Heart left ventricle (tissue), 16 donors: ENCODE data around the gene FAM83E. TPM values are rescaled to one million over a fixed set of nuclear protein-coding genes. Genes with fewer than 3 reads are reported as not detected.
A peak's percentile ranks its signal among the peaks of the same experiment; 100 is the strongest.

Source experiments
- ATAC-seq, 4 donors: fragments of 200-7000 bp; cut with Tn5 transposase; one replicate each; pipeline ENCODE4 v1.9.1; 2020 to 2022; ENCODE audit warnings: moderate library complexity in 4 of 4, mild to moderate bottlenecking in 3 of 4, moderate number of reproducible peaks in 1 of 4
- DNase-seq, 5 donors: peaks; one replicate each; pipeline ENCODE4 v3.0.0-alpha.2; 2020
- H3K27ac ChIP-seq, 12 donors: fragments of 200-600 bp; sonication (generic) in 4 of 12; one replicate each; pipeline versions ENCODE4 v1.5.0 to v1.8.0; 2016 to 2022; ENCODE audit warnings: mild to moderate bottlenecking in 2 of 12
- H3K27me3 ChIP-seq, 9 donors: fragments of 200-600 bp; sonication (generic) in 2 of 9; one replicate each; pipeline versions ENCODE4 v1.5.1 to v1.8.0; 2016 to 2022; ENCODE audit warnings: mild to moderate bottlenecking in 3 of 9
- H3K36me3 ChIP-seq, 9 donors: fragments of 200-600 bp; sonication (generic) in 2 of 9; one replicate each; pipeline versions ENCODE4 v1.5.0 to v1.8.0; 2018 to 2022; ENCODE audit warnings: mild to moderate bottlenecking in 2 of 9
- H3K4me1 ChIP-seq, 12 donors: fragments of 200-600 bp; sonication (generic) in 4 of 12; one replicate each; pipeline versions ENCODE4 v1.5.0 to v1.8.0; 2016 to 2022; ENCODE audit warnings: mild to moderate bottlenecking in 3 of 12
- H3K4me3 ChIP-seq, 12 donors: fragments of 200-600 bp; sonication (generic) in 4 of 12; one replicate each; pipeline versions ENCODE4 v1.5.0 to v1.8.0; 2017 to 2022; ENCODE audit warnings: mild to moderate bottlenecking in 9 of 12, moderate library complexity in 4 of 12
- H3K9me3 ChIP-seq, 12 donors: fragments of 200-600 bp; sonication (generic) in 4 of 12; one replicate each; pipeline versions ENCODE4 v1.5.0 to v1.8.0; 2016 to 2022; ENCODE audit warnings: mild to moderate bottlenecking in 1 of 12
- POLR2A ChIP-seq, 2 donors: fragments of 450-650 bp; IDR thresholded peaks; one replicate each; pipeline ENCODE4 v1.6.1; 2017; ENCODE audit warnings: antibody characterized with exemption in 2 of 2, mild to moderate bottlenecking in 2 of 2, moderate library complexity in 2 of 2
- WGBS, 4 donors: extraction: QIAGEN DNeasy Blood & Tissue Kit in 2 of 4; methylation state at CpG; one replicate each; pipeline versions ENCODE4 v1.1.5 to v1.1.7; 2013 to 2018; 5-methylcytosine and 5-hydroxymethylcytosine counted together
- intact Hi-C, 10 donors: fragments of 100-400 bp; cut with DNase I; formaldehyde crosslinking; loops; one replicate each; pipeline versions ENCODE4 v1.11.1 to v1.14.2; 2022
- polyA plus RNA-seq, 2 donors: library from polyadenylated mRNA; stranded (reverse); fragments of 200-250 nt; gene quantifications; one replicate each; pipeline ENCODE4 v1.2.3, GENCODE V29; 2013
- total RNA-seq, 9 donors: library from RNA; depleted of rRNA in 2 of 9; stranded (reverse); fragments of >200 nt in 2 of 9; fragmentation: NEBNext Ultra II Directional in 3 of 9; extraction: Animal tissue kit (Norgen Biotek cat#: 25700) in 3 of 9; gene quantifications; one replicate each; pipeline versions ENCODE4 v1.1.0 to v1.2.4, GENCODE V29; 2016 to 2023
- TF ChIP-seq, protein P1 (sequence below), 12 donors: fragments of 200-600 bp; sonication (generic) in 4 of 12; IDR thresholded peaks; one replicate each; pipeline versions ENCODE4 v1.5.0 to v1.8.0; 2018 to 2022; ENCODE audit warnings: antibody characterized with exemption in 12 of 12, mild to moderate bottlenecking in 5 of 12
- donor health status: ischemic (EF 13 %, LVEDD 7.1; RV severe dilation, severe dysfunction).
- donor health status: healthy with polysubstance abuse.
- donor health status: DM: no; HTN: yes; CAD: no.
- donor health status: DM: no; HTN: no; CAD: no.
- donor health status: ischemic (EF 25% LVEDD 6.9; RV normal size, moderate dysfunction).
- donor health status: ischemic (EF 25% LVEDD 5.7; RV mildly dilated, moderate dysfunction).
- donor health status: healthy.
- donor health status: DM: yes; HTN: yes; CAD: no.
- donor health status: ischemic (EF 35%, LVEDD 5.7; RV mildly dilated, moderate dysfunction).
- donor health status: nonischemic (EF 11% LVEDD 7.7; RV severe dilation, severe dysfunction).
- donor health status: DM: yes; HTN: yes; CAD: no.
- donor health status: PGD.
- donor health status: ischemic (EF 29% LVEDD 5.4; RV normal size, mild dysfunction).
- donor health status: nonischemic (EF 23%, LVEDD 6.1; RV moderate dilation, normal function).

FAM83E gene
- total and polyA plus RNA-seq, 11 donors, result 0.14 TPM; not detected in 10

DNA sequence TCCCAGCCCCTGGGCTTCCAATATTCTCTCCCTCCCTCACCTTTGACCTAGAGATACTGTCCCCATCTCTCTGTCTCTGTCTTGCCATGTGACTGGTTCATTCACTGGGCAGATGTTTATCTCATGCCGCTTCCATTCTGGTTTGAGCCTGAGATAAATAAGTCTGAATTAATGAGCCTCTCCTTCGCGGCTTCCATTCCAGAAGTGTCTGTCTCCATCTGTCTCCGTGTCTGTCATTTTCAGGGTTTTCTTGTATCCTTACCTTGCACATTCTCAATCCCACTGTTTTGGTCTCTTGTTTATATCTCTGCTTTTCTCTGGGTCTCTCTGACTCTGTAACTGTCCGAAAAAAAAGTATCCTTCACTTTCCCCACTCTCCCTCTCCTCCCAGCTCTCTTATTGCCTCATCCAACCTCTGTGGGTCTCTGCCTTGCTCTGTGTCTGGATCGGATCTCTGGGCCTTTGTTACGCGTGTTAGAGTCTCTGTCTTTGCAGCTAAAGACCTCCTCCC is 8.7 kb upstream of the FAM83E start:
- no peaks in the 10 kb centered on the region for H3K9me3 ChIP-seq
- ATAC-seq (no peak), DNase-seq (no peak)
- H3K27ac ChIP-seq, result peak overlapping the region in 11 of 12 donors; percentile 61 to 92 (median 67)
- intact Hi-C loops, result loop anchor here in 1 of 10 donors (10.0 kb wide), 1 partner anchor 1021 kb away; the partner anchor contains the start of genes RRAS and SCAF1
- peaks cover 0 to 54% (median 28%) of the 10 kb centered on the region in 12 donors for H3K4me1 ChIP-seq
- 23 to 30% (median 28%) methylated on average over 8 of the region's 8 CpGs for WGBS, 4 donors
- peak overlapping the region in 10 of 12 donors; percentile 9 to 61 (median 52) for H3K4me3 ChIP-seq
- TF ChIP-seq, protein P1, sequence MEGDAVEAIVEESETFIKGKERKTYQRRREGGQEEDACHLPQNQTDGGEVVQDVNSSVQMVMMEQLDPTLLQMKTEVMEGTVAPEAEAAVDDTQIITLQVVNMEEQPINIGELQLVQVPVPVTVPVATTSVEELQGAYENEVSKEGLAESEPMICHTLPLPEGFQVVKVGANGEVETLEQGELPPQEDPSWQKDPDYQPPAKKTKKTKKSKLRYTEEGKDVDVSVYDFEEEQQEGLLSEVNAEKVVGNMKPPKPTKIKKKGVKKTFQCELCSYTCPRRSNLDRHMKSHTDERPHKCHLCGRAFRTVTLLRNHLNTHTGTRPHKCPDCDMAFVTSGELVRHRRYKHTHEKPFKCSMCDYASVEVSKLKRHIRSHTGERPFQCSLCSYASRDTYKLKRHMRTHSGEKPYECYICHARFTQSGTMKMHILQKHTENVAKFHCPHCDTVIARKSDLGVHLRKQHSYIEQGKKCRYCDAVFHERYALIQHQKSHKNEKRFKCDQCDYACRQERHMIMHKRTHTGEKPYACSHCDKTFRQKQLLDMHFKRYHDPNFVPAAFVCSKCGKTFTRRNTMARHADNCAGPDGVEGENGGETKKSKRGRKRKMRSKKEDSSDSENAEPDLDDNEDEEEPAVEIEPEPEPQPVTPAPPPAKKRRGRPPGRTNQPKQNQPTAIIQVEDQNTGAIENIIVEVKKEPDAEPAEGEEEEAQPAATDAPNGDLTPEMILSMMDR (IDR thresholded peaks at IDR 0.05), result no peak
- TF ChIP-seq POLR2A (IDR thresholded peaks at IDR 0.05), result no peak
- H3K27me3 ChIP-seq, result peaks cover 0 to 6% (median 0%) of the 10 kb centered on the region in 9 donors
- H3K36me3 ChIP-seq, result peaks cover 0 to 22% (median 9%) of the 10 kb centered on the region in 9 donors

DNA sequence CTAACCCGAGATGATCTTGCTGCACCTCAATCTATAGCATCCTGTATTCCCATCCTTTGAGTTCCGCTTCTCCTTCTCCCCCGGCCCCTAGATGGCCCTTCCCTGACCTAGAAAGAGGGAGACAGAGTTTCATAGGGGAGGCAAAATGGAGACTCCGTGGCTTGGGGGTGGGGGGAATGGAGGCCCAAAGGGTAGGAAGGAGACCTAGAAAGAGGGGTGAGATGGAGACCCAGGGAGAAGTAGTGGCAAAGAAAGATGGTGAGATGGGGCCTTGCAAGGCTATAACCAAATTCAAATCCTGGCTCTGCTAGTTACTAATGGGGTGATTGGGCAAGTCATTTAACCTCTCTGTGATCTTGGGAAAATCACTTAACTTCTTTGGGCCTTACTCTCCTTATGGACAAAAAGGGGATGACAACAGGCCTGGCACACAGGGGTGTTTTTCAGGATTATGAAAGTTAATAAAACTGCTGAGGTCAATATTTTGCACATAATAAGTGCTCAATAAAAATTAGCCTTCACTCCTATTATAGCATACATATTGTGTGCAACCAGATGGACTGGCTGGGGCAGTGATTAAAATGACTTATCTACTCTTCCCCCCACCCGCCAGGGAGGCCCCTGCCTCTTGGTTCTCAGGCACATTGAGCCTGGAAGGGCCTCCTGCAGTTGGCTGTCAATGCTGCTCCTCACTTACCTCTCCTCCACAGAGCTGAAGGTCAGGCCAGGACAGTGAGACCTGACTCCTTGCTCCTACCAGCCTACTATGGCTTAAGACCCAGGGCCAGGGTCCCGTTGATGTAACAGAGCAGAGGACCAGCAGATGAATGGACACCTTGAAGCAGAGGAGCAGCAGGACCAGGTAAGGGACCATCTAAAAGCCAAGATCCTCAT is 5.1 kb upstream of the FAM83E start:
- TF ChIP-seq POLR2A (IDR thresholded peaks at IDR 0.05), result no peak
- TF ChIP-seq, protein P1 (IDR thresholded peaks at IDR 0.05), result no peak
- no peaks in the 10 kb centered on the region for H3K9me3 ChIP-seq
- H3K36me3 ChIP-seq, result peaks cover 2 to 40% (median 29%) of the 10 kb centered on the region in 9 donors
- intact Hi-C loops, result loop anchor here in 2 of 10 donors (2.0 to 10.0 kb wide), 3 partner anchors 17 to 1025 kb away; partner anchors contain the start of genes DBP (in 1 of the 2), RRAS (in 1 of the 2) and SCAF1 (in 1 of the 2)
- DNase-seq (no peak), ATAC-seq (no peak)
- 31 to 37% (median 34%) methylated on average over 6 of the region's 6 CpGs for WGBS, 4 donors
- peak overlapping the region; percentile 35 to 97 (median 88) for H3K4me3 ChIP-seq
- peaks cover 12 to 76% (median 42%) of the 10 kb centered on the region in 12 donors for H3K4me1 ChIP-seq
- H3K27me3 ChIP-seq, result peaks cover 0 to 6% (median 0%) of the 10 kb centered on the region in 9 donors
- peak overlapping the region; percentile 81 to 95 (median 92) for H3K27ac ChIP-seq

DNA sequence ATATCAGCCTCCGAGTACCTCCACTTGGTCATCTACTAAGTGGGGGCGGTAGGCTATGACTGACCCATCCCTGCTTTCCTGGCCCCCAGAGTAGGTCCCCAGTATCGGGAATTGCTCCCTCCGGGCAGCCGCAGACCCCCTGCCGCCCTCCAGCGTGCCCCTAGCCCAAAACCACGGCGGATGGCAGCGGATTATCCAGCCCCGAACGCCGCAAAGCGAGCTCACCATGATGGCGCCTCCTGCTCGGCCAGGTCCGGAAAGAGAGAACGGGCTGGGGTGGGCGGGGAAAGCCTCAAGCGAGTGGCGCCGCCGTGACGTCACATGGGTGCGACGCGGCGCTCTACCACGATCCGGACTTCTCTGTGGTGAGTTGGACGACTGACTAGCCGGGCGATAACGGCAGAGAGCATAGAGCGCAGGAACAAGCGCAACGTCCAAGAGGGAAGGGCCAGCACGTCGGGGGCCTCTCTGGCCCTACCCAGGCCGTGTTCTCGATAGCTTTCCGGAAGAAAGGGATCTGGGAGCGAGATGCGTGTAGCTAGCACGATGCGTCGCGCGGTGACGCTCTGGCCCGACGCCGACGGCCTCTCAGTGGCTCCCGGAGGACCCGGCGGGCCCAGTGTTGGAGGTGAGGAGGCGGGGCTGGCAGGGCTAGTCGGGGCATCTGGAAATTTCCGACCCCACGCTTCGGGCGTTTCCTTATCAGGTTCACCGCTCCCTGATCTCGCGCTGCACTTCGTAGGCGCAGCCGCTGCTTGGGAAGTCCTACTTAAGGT is 4.2 kb upstream of the FAM83E start, which contains the start of the genes RPL18 and SPHK2:
Gene RPL18, minus strand, starts transcription at position 263 of the 776 bp plus-strand sequence. Its CDS starts 35 bp downstream, at position 228.
Gene SPHK2, plus strand, starts transcription at position 591 of the 776 bp plus-strand sequence. CDS start 1,009 bp downstream, outside the sequence.
- peaks cover 0 to 6% (median 0%) of the 10 kb centered on the region in 9 donors for H3K27me3 ChIP-seq
- DNase-seq, result peak; percentile 98 to 99 (median 98)
- H3K4me1 ChIP-seq, result peaks cover 12 to 67% (median 35%) of the 10 kb centered on the region in 12 donors
- H3K4me3 ChIP-seq, result peak within 1 kb of the TSS; percentile 59 to 97 (median 88)
- ATAC-seq, result peak; percentile 90 to 95 (median 94)
- H3K9me3 ChIP-seq, result no peaks in the 10 kb centered on the region
- intact Hi-C loops, result loop anchor here in 1 of 10 donors (2.0 to 10.0 kb wide), 2 partner anchors 18 to 234 kb away; partner anchors contain the start of gene DBP
- H3K27ac ChIP-seq, result peak within 1 kb of the TSS; percentile 81 to 95 (median 92)
- 0% methylated on average over 27 to 69 of the region's 69 CpGs for WGBS, 4 donors
- peaks cover 2 to 43% (median 29%) of the 10 kb centered on the region in 9 donors for H3K36me3 ChIP-seq
- peak in 1 of 2 donors; percentile 88 for TF ChIP-seq POLR2A (IDR thresholded peaks at IDR 0.05)
- TF ChIP-seq, protein P1 (IDR thresholded peaks at IDR 0.05), result peak in 1 of 12 donors; percentile 20
